ENCODE measurements around the gene ICE2.

Gene ICE2

DNA sequence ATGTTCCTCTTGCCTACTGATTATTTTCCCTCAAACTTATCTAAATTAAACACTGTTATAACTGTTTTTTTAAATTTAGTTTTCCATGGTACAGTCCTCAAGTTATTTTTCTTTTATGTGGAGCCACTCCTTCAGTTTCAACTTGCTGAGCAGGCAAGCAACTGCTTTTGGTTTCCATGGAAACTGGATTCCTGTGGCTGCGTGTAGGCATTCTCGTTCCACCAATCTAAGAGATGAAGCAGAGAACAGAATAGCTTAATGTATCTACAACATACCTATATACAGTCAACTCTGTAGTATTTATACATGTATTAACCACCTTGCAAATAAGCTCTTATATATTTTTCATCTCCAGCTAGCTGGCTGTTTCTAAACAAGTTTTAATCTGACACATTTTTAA, 55.4 kb downstream of the ICE2 start:
- peak; percentile 88 for ATAC-seq
- TF ChIP-seq, protein P1, sequence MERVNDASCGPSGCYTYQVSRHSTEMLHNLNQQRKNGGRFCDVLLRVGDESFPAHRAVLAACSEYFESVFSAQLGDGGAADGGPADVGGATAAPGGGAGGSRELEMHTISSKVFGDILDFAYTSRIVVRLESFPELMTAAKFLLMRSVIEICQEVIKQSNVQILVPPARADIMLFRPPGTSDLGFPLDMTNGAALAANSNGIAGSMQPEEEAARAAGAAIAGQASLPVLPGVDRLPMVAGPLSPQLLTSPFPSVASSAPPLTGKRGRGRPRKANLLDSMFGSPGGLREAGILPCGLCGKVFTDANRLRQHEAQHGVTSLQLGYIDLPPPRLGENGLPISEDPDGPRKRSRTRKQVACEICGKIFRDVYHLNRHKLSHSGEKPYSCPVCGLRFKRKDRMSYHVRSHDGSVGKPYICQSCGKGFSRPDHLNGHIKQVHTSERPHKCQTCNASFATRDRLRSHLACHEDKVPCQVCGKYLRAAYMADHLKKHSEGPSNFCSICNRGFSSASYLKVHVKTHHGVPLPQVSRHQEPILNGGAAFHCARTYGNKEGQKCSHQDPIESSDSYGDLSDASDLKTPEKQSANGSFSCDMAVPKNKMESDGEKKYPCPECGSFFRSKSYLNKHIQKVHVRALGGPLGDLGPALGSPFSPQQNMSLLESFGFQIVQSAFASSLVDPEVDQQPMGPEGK (CRISPR knock-in tag; IDR thresholded peaks at IDR 0.05; ENCODE audit: borderline replicate concordance) = no peak
- TF ChIP-seq GLIS3 (CRISPR knock-in tag; IDR thresholded peaks at IDR 0.05) (no peak), CREB5 (CRISPR knock-in tag; IDR thresholded peaks at IDR 0.05; ENCODE audit: low read depth) (no peak), ZFP3 (CRISPR knock-in tag; IDR thresholded peaks at IDR 0.05) (no peak), SNAI2 (CRISPR knock-in tag; IDR thresholded peaks at IDR 0.05) (no peak), TCF4 (CRISPR knock-in tag; IDR thresholded peaks at IDR 0.05; ENCODE audit: borderline replicate concordance) (no peak), ZNF8 (CRISPR knock-in tag; IDR thresholded peaks at IDR 0.05) (no peak), TOX (CRISPR knock-in tag; IDR thresholded peaks at IDR 0.05; ENCODE audit: borderline replicate concordance) (no peak), ISL1 (CRISPR knock-in tag; IDR thresholded peaks at IDR 0.05) (no peak), RARB (CRISPR knock-in tag; IDR thresholded peaks at IDR 0.05) (no peak), ESRRG (CRISPR knock-in tag; IDR thresholded peaks at IDR 0.05) (no peak), ZC3H10 (CRISPR knock-in tag; IDR thresholded peaks at IDR 0.05) (no peak), ZFP30 (CRISPR knock-in tag; IDR thresholded peaks at IDR 0.05) (no peak), ARNTL (CRISPR knock-in tag; IDR thresholded peaks at IDR 0.05; ENCODE audit: borderline replicate concordance, low read depth) (no peak), TSHZ2 (CRISPR knock-in tag; IDR thresholded peaks at IDR 0.05) (no peak), ZNF565 (CRISPR knock-in tag; conservative IDR thresholded peaks at IDR 0.05; ENCODE audit: low read depth) (no peak)
- TF ChIP-seq, protein P2, sequence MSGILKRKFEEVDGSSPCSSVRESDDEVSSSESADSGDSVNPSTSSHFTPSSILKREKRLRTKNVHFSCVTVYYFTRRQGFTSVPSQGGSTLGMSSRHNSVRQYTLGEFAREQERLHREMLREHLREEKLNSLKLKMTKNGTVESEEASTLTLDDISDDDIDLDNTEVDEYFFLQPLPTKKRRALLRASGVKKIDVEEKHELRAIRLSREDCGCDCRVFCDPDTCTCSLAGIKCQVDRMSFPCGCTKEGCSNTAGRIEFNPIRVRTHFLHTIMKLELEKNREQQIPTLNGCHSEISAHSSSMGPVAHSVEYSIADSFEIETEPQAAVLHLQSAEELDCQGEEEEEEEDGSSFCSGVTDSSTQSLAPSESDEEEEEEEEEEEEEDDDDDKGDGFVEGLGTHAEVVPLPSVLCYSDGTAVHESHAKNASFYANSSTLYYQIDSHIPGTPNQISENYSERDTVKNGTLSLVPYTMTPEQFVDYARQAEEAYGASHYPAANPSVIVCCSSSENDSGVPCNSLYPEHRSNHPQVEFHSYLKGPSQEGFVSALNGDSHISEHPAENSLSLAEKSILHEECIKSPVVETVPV (CRISPR knock-in tag; IDR thresholded peaks at IDR 0.05) = no peak
- TF ChIP-seq, protein P3, sequence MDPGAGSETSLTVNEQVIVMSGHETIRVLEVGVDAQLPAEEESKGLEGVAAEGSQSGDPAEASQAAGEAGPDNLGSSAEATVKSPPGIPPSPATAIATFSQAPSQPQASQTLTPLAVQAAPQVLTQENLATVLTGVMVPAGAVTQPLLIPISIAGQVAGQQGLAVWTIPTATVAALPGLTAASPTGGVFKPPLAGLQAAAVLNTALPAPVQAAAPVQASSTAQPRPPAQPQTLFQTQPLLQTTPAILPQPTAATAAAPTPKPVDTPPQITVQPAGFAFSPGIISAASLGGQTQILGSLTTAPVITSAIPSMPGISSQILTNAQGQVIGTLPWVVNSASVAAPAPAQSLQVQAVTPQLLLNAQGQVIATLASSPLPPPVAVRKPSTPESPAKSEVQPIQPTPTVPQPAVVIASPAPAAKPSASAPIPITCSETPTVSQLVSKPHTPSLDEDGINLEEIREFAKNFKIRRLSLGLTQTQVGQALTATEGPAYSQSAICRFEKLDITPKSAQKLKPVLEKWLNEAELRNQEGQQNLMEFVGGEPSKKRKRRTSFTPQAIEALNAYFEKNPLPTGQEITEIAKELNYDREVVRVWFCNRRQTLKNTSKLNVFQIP (CRISPR knock-in tag; IDR thresholded peaks at IDR 0.05; ENCODE audit: borderline replicate concordance, low read depth) = no peak

GRCh38 chr15:60421544-60421943, 57.4 kb downstream of the ICE2 start:
- TF ChIP-seq ISL1 (CRISPR knock-in tag; IDR thresholded peaks at IDR 0.05) = peak; percentile 53; the same call in 1 of the 2 replicates
- no peak for TF ChIP-seq OSR1 (CRISPR knock-in tag; IDR thresholded peaks at IDR 0.05)
- ATAC-seq = peak; percentile 49

DNA sequence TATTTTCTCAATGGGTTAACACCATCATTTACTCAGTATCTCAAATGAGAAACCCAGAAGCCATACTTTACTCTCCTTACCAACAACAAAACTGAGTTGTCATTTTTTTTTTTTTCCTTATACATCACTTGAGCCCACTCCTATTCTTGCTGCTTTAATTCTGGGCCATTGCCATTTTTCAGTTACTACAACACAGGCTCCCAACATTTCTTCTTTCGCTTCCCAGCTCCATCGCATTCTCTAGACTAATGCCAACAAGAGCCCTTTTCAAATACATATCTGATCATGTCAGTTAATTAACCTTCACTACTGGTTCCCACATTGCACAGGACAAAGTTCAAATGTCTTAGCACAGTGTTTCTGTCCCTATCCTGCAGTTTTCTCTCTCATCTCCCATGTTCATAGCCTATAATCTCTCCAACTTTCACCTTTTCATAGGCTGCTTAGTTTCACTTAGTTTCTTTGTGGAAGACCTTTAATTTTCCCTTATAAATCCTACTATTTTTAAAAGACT, 58.7 kb downstream of the ICE2 start:
- TF ChIP-seq OSR1 (CRISPR knock-in tag; IDR thresholded peaks at IDR 0.05) (no peak), ZNF8 (CRISPR knock-in tag; IDR thresholded peaks at IDR 0.05) (no peak), RARB (CRISPR knock-in tag; IDR thresholded peaks at IDR 0.05) (no peak), ESRRG (CRISPR knock-in tag; IDR thresholded peaks at IDR 0.05) (no peak), ISL1 (CRISPR knock-in tag; IDR thresholded peaks at IDR 0.05) (no peak), SNAI2 (CRISPR knock-in tag; IDR thresholded peaks at IDR 0.05) (no peak), TOX (CRISPR knock-in tag; IDR thresholded peaks at IDR 0.05; ENCODE audit: borderline replicate concordance) (no peak), PPARA (CRISPR knock-in tag; IDR thresholded peaks at IDR 0.05; ENCODE audit: borderline replicate concordance) (no peak)
- TF ChIP-seq, protein P1 (CRISPR knock-in tag; IDR thresholded peaks at IDR 0.05; ENCODE audit: borderline replicate concordance) = no peak
- TF ChIP-seq, protein P3 (CRISPR knock-in tag; IDR thresholded peaks at IDR 0.05; ENCODE audit: borderline replicate concordance, low read depth) = no peak
- ATAC-seq = no peak
